Measurements from ENCODE around the gene ESYT3.

GRCh38 chr3:138395865-138396751 is 38.3 kb upstream of the ESYT3 start:
- TF ChIP-seq CTCF (IDR thresholded peaks at IDR 0.05) (no peak), POLR2A (IDR thresholded peaks at IDR 0.05) (no peak)

All from uterus (tissue), 2 donors.